ENCODE results near the gene LRRC57. TPM values are rescaled to one million over a fixed set of nuclear protein-coding genes. Genes with fewer than 3 reads are reported as not detected.

The LRRC57 gene
- total RNA-seq, 1 donor from 2014 or later, result 21.4 TPM

GRCh38 chr15:42591238-42591934, 42.8 kb upstream of the LRRC57 start:
- Mint-ChIP-seq H3K36me3 (ENCODE audit: low read depth) (no peaks in the 10 kb centered on the region), H3K9me3 (no peaks in the 10 kb centered on the region), H3K27me3 (no peaks in the 10 kb centered on the region), H3K4me1 (no peaks in the 10 kb centered on the region), H3K4me3 (no peak overlapping the region), H3K27ac (no peak overlapping the region)
- CTCF ChIA-PET, result no interaction called here
- ATAC-seq (ENCODE audit: low read depth) (no peak), DNase-seq (no peak)
- POLR2A ChIA-PET, result no interaction called here
- TF ChIP-seq CTCF (IDR thresholded peaks at IDR 0.05), result no peak
- intact Hi-C loops (cut with micrococcal nuclease), result no loop called here

- intact Hi-C loops (cut with micrococcal nuclease), result no loop called here
- H3K4me3 Mint-ChIP-seq, result no peak overlapping the region
- no peaks in the 10 kb centered on the region for H3K27me3 Mint-ChIP-seq
- no peak overlapping the region for H3K27ac Mint-ChIP-seq
- CTCF ChIA-PET, result no interaction called here
- DNase-seq, result no peak
- no peaks in the 10 kb centered on the region for H3K9me3 Mint-ChIP-seq
- no peak for TF ChIP-seq CTCF (IDR thresholded peaks at IDR 0.05)
- POLR2A ChIA-PET, result no interaction called here
- ATAC-seq (ENCODE audit: low read depth), result no peak
- no peaks in the 10 kb centered on the region for H3K4me1 Mint-ChIP-seq
- H3K36me3 Mint-ChIP-seq (ENCODE audit: low read depth), result peaks cover 3% of the 10 kb centered on the region
These were observed 42.1 kb upstream of the LRRC57 start for GRCh38 chr15:42590619-42591237.

- Mint-ChIP-seq H3K27me3 (no peaks in the 10 kb centered on the region), H3K9me3 (no peaks in the 10 kb centered on the region), H3K36me3 (ENCODE audit: low read depth) (peaks cover 5% of the 10 kb centered on the region), H3K4me3 (no peak overlapping the region), H3K4me1 (peaks cover 17% of the 10 kb centered on the region), H3K27ac (no peak overlapping the region)
- no peak for ATAC-seq (ENCODE audit: low read depth)
- CTCF ChIA-PET, result interaction anchor here (0.7 kb wide), 1 partner anchor 17 kb away, joined by 3 read pairs; no protein-coding TSS in a partner anchor
- intact Hi-C loops (cut with micrococcal nuclease), result no loop called here
- TF ChIP-seq CTCF (IDR thresholded peaks at IDR 0.05), result no peak
- POLR2A ChIA-PET, result interaction anchor here (1.2 kb wide), 1 partner anchor 9 kb away, joined by 5 read pairs; no protein-coding TSS in a partner anchor
- DNase-seq, result no peak
These were observed 35.6 kb upstream of the LRRC57 start for GRCh38 chr15:42584031-42584765.

GRCh38 chr15:42582569-42583375, 34.2 kb upstream of the LRRC57 start:
- peaks cover 5% of the 10 kb centered on the region for H3K36me3 Mint-ChIP-seq (ENCODE audit: low read depth)
- H3K9me3 Mint-ChIP-seq, result no peaks in the 10 kb centered on the region
- DNase-seq (no peak), ATAC-seq (ENCODE audit: low read depth) (no peak)
- ChIA-PET POLR2A (interaction anchor here (0.5 to 1.2 kb wide), 3 partner anchors 8 to 513 kb away, joined by 3 to 7 read pairs (median 5); no protein-coding TSS in a partner anchor), CTCF (no interaction called here)
- no peaks in the 10 kb centered on the region for H3K27me3 Mint-ChIP-seq
- H3K4me1 Mint-ChIP-seq, result peaks cover 17% of the 10 kb centered on the region
- no peak for TF ChIP-seq CTCF (IDR thresholded peaks at IDR 0.05)
- no peak overlapping the region for H3K27ac Mint-ChIP-seq
- intact Hi-C loops (cut with micrococcal nuclease), result loop anchor here (2.0 kb wide), 1 partner anchor 68 kb away; no protein-coding TSS in a partner anchor
- H3K4me3 Mint-ChIP-seq, result no peak overlapping the region

Measured in activated B cell treated with CpG ODN at 0.5 μM for 24 hours (primary cell).